GM12878 (cell line): ENCODE measurements around the gene CD7. TPM values are rescaled to one million over a fixed set of nuclear protein-coding genes. Genes with fewer than 3 reads are reported as not detected.

ENCODE experiments used
- ATAC-seq: fragments of 200-7000 bp; cut with Tn5 transposase; 3 replicates; pipeline ENCODE4 v1.9.1; 2020; ENCODE audit warnings: mild to moderate bottlenecking, moderate library complexity
- BruUV-seq: library from RNA; stranded (reverse); fragments of 400-500 nt; replicated peaks from 2 replicates; lab custom pipeline; 2021; lab: Mats Ljungman, UMichigan
- CTCF ChIA-PET: fragments of 300-600 bp; sonication (Branson Sonifier 250); formaldehyde crosslinking; extraction: SDS; loops from one replicate; lab custom pipeline; 2021; ENCODE audit warnings: inconsistent platforms; lab: Yijun Ruan, JAX
- POLR2A ChIA-PET: fragments of 350-600 bp; formaldehyde crosslinking; extraction: SDS; loops from one replicate; lab custom pipeline; 2021; ENCODE audit warnings: inconsistent platforms; lab: Charles Lee
- RAD21 ChIA-PET: fragments of 300-600 bp; sonication (Branson Sonifier 250); formaldehyde crosslinking; loops from one replicate; lab custom pipeline; 2023; ENCODE audit warnings: antibody characterized with exemption; ENCODE audit not compliant: unreplicated experiment; lab: Charles Lee
- SMC1A ChIA-PET: fragments of 300-600 bp; sonication (Branson Sonifier 250); formaldehyde crosslinking; loops from one replicate; lab custom pipeline; 2023; ENCODE audit not compliant: unreplicated experiment, uncharacterized antibody; lab: Charles Lee
- DNase-seq: peaks from one replicate; pipeline ENCODE4 v3.0.0-alpha.2; 2011; ENCODE audit warnings: low read depth, low spot score
- FAIRE-seq: peaks from 3 replicates; lab custom pipeline; 2011; peaks lifted over from hg19 to GRCh38; lab: Jason Lieb, UNC
- H2AFZ ChIP-seq: 2 replicates; pipeline ENCODE4 v1.6.0; 2011; ENCODE audit warnings: low read depth, low read length, control low read depth; ENCODE audit not compliant: control insufficient read depth
- H3K27ac ChIP-seq: 2 replicates; pipeline ENCODE4 v1.5.1; 2011; ENCODE audit warnings: control low read depth; ENCODE audit not compliant: control insufficient read depth, insufficient read depth
- H3K27me3 ChIP-seq, 2 experiments: replicated peaks in 1 of 2; 2 replicates each; pipeline versions ENCODE4 v1.6.0 to v1.6.1; 2011; ENCODE audit warnings: low read length in 1 of 2; ENCODE audit not compliant: control insufficient read depth in 2 of 2, insufficient read depth in 2 of 2
- H3K36me3 ChIP-seq, 2 experiments: 2 replicates each; pipeline ENCODE4 v1.5.1; 2011; ENCODE audit warnings: low read length in 1 of 2; ENCODE audit not compliant: control insufficient read depth in 2 of 2, insufficient read depth in 2 of 2
- H3K4me1 ChIP-seq: 2 replicates; pipeline ENCODE4 v1.6.1; 2011; ENCODE audit warnings: mild to moderate bottlenecking, low read length, moderate library complexity, mixed read lengths; ENCODE audit not compliant: control insufficient read depth, insufficient read depth
- H3K4me2 ChIP-seq: 2 replicates; pipeline ENCODE4 v1.6.0; 2011; ENCODE audit warnings: control low read depth; ENCODE audit not compliant: control insufficient read depth, insufficient read depth
- H3K4me3 ChIP-seq: fragments of 200-600 bp; sonication (generic); 2 replicates; pipeline ENCODE4 v1.5.1; 2016
- H3K79me2 ChIP-seq: 2 replicates; pipeline ENCODE4 v1.6.0; 2011; ENCODE audit warnings: low read length; ENCODE audit not compliant: control insufficient read depth, insufficient read depth
- H3K9ac ChIP-seq: 2 replicates; pipeline ENCODE4 v1.8.0; 2011; ENCODE audit warnings: low read length, control low read depth, mixed read lengths; ENCODE audit not compliant: control insufficient read depth, insufficient read depth
- H3K9me3 ChIP-seq: replicated peaks from 3 replicates; pipeline ENCODE4 v1.5.1; 2011; ENCODE audit warnings: mild to moderate bottlenecking, low read length; ENCODE audit not compliant: control insufficient read depth, insufficient read depth
- H4K20me1 ChIP-seq: 2 replicates; pipeline ENCODE4 v1.6.0; 2011; ENCODE audit not compliant: control insufficient read depth, insufficient read depth
- BACH1 ChIP-seq: fragments of 450-650 bp; IDR thresholded peaks from 2 replicates; pipeline ENCODE4 v1.6.1; 2017; ENCODE audit warnings: mild to moderate bottlenecking, borderline replicate concordance
- CTCF ChIP-seq, 3 experiments: IDR thresholded peaks in 2 of 3; conservative IDR thresholded peaks in 1 of 3; 2 replicates each; pipeline ENCODE4 v1.5.1; 2011; ENCODE audit warnings: low read depth in 3 of 3, low read length in 3 of 3, mild to moderate bottlenecking in 3 of 3, control low read depth in 2 of 3, moderate library complexity in 2 of 3, inconsistent platforms in 1 of 3, mixed read lengths in 1 of 3; ENCODE audit not compliant: control insufficient read depth in 2 of 3, insufficient read depth in 1 of 3; ENCODE audit errors: extremely low read depth in 1 of 3
- IKZF1 ChIP-seq: fragments of 450-650 bp; conservative IDR thresholded peaks from 2 replicates; pipeline ENCODE4 v1.6.1; 2017; ENCODE audit warnings: antibody characterized with exemption, mild to moderate bottlenecking
- IRF4 ChIP-seq: IDR thresholded peaks from 2 replicates; pipeline ENCODE4 v1.6.1; 2011; ENCODE audit warnings: low read depth, low read length
- NFYB ChIP-seq: IDR thresholded peaks from 2 replicates; pipeline ENCODE4 v1.6.1; 2011; ENCODE audit warnings: low read depth, mild to moderate bottlenecking, low read length, improper control_type of control experiment, moderate library complexity; ENCODE audit not compliant: insufficient read depth
- RB1 ChIP-seq: fragments of 450-650 bp; formaldehyde crosslinking; IDR thresholded peaks from 2 replicates; pipeline ENCODE4 v1.6.1; 2017; ENCODE audit warnings: mild to moderate bottlenecking, borderline replicate concordance
- REST ChIP-seq: IDR thresholded peaks from 2 replicates; pipeline ENCODE4 v1.6.1; 2012; ENCODE audit warnings: mild to moderate bottlenecking, low read depth, low read length
- SMC3 ChIP-seq: IDR thresholded peaks from 2 replicates; pipeline ENCODE4 v1.6.1; 2011; ENCODE audit warnings: low read length, improper control_type of control experiment, borderline replicate concordance
- TARDBP ChIP-seq: IDR thresholded peaks from 2 replicates; pipeline ENCODE4 v1.6.1; 2016; ENCODE audit warnings: borderline replicate concordance
- TCF7 ChIP-seq: IDR thresholded peaks from 2 replicates; pipeline ENCODE4 v1.6.1; 2014; ENCODE audit warnings: antibody characterized with exemption, borderline replicate concordance
- ZNF592 ChIP-seq: fragments of 450-650 bp; IDR thresholded peaks from 2 replicates; pipeline ENCODE4 v1.6.1; 2017; ENCODE audit warnings: mild to moderate bottlenecking, moderate library complexity
- WGBS: methylation state at CpG from one replicate; pipeline ENCODE4 v1.1.6; 2016; ENCODE audit warnings: low lambda C conversion rate; ENCODE audit not compliant: insufficient replicate concordance, insufficient coverage; ENCODE audit errors: missing lambda C conversion rate; 5-methylcytosine and 5-hydroxymethylcytosine counted together
- in situ Hi-C: fragments of 300-500 bp; cut with MboI; formaldehyde crosslinking; loops from 9 replicates; pipeline ENCODE4 v1.14.3; 2018; ENCODE audit warnings: mixed read lengths
- intact Hi-C: fragments of 100-400 bp; cut with micrococcal nuclease; formaldehyde crosslinking; loops from one replicate; pipeline ENCODE4 v1.14.2; 2022; ENCODE audit not compliant: unreplicated experiment
- polyA plus RNA-seq, 11 experiments: library from polyadenylated mRNA; depleted of rRNA in 4 of 11; unstranded in 6 of 11; stranded (reverse) in 5 of 11; fragments of >200 nt; fragmentation: Nextera tagmentation in 4 of 11; fragmentation: Illumina TruSeq in 1 of 11; extraction: Ambion mirVana in 4 of 11; extraction: Trizol in 1 of 11; gene quantifications; 1 replicate in 1 of 11; 2 replicates in 10 of 11; pipeline versions ENCODE4 v1.2.1 to v1.2.3, GENCODE V29; 2011 to 2016; ENCODE audit warnings: inconsistent platforms in 2 of 11, missing spikeins in 2 of 11, low read depth in 1 of 11
- total RNA-seq, 4 experiments: library from RNA; depleted of rRNA in 3 of 4; stranded (reverse); fragments of >200 nt in 3 of 4; fragmentation: Illumina TruSeq in 1 of 4; extraction: Trizol in 1 of 4; gene quantifications; 2 replicates each; pipeline versions ENCODE4 v1.2.1 to v1.2.3, GENCODE V29; 2013 to 2021

CD7 gene
- total and polyA plus RNA-seq, 10 of the 15 experiments (the other 5 are each of a cell fraction or from before 2014, with no cell fraction given) = 0.33 TPM; not detected in 9

- peak overlapping the region; percentile 41; the same call in 1 of the 2 replicates for H3K4me3 ChIP-seq
- H4K20me1 ChIP-seq = no peaks in the 10 kb centered on the region
- no peak for DNase-seq
- no peak overlapping the region for H3K9ac ChIP-seq
- H3K9me3 ChIP-seq = no peaks in the 10 kb centered on the region; the same call in 1 of the 3 replicates
- ChIA-PET SMC1A (interaction anchor here (0.6 to 4.1 kb wide), 9 partner anchors 12 to 291 kb away, joined by 3 to 42 read pairs (median 5); no protein-coding TSS in a partner anchor), POLR2A (interaction anchor here (0.9 to 1.0 kb wide), 4 partner anchors 20 to 112 kb away, joined by 3 to 5 read pairs (median 4); no protein-coding TSS in a partner anchor), RAD21 (interaction anchor here (0.6 to 6.5 kb wide), 7 partner anchors 20 to 826 kb away, joined by 3 to 77 read pairs (median 7); no protein-coding TSS in a partner anchor), CTCF (interaction anchor here (0.6 to 6.2 kb wide), 17 partner anchors 10 to 191 kb away, joined by 3 to 94 read pairs (median 3); no protein-coding TSS in a partner anchor)
- intact Hi-C loops = loop anchor here (1.0 kb wide), 2 partner anchors 19 to 77 kb away; no protein-coding TSS in a partner anchor
- in situ Hi-C loops = no loop called here
- H2AFZ ChIP-seq = peak overlapping the region; percentile 69
- FAIRE-seq = no peak
- peak; percentile 88 for ATAC-seq
- no peaks in the 10 kb centered on the region for H3K79me2 ChIP-seq
- no peaks in the 10 kb centered on the region; a peak in 1 of 4 replicates for H3K27me3 ChIP-seq
- H3K4me2 ChIP-seq = peak overlapping the region; percentile 71
- no TSS peak for BruUV-seq
- no peaks in the 10 kb centered on the region for H3K36me3 ChIP-seq
- no peak overlapping the region for H3K27ac ChIP-seq
- H3K4me1 ChIP-seq = no peaks in the 10 kb centered on the region; the same call in 1 of the 2 replicates
- WGBS = 31% methylated on average over 64 of the region's 65 CpGs
- TF ChIP-seq TCF7 (peak; percentile 56; the same call in 1 of the 2 replicates), BACH1 (peak; percentile 55; the same call in 1 of the 2 replicates), IKZF1 (peak; percentile 63), TARDBP (no peak), SMC3 (peak; percentile 77), IRF4 (no peak), CTCF (IDR thresholded peaks at IDR 0.05 in 2 of 3, conservative IDR thresholded peaks at IDR 0.05 in 1 of 3; ENCODE audit: control insufficient read depth in 2 of 3, extremely low read depth in 1 of 3, insufficient read depth in 1 of 3, low read depth in 3 of 3, low read length in 3 of 3) (peak; percentile 66 to 78 (median 77)), REST (no peak), NFYB (no peak), ZNF592 (no peak), RB1 (peak; percentile 72; the same call in 1 of the 2 replicates)
Observed at GRCh38 chr17:82320956-82321927, 3.8 kb upstream of the CD7 start.
